ENCODE results near the gene ROCK1.

- TF ChIP-seq CTCF (conservative IDR thresholded peaks at IDR 0.05; ENCODE audit: low read length) (no peak), EZH2phosphoT487 (IDR thresholded peaks at IDR 0.05; ENCODE audit: borderline replicate concordance) (no peak)
Measured at GRCh38 chr18:21064347-21064746, 47.3 kb downstream of the ROCK1 start.

Measured in Loucy (cell line).